ENCODE measurements around the gene ANKLE1.
"Not testable (repeated sequence)": the region's sequence is repeated elsewhere in the genome, so short reads cannot be mapped to it uniquely, and the experiment has no call there.

Gene ANKLE1

DNA sequence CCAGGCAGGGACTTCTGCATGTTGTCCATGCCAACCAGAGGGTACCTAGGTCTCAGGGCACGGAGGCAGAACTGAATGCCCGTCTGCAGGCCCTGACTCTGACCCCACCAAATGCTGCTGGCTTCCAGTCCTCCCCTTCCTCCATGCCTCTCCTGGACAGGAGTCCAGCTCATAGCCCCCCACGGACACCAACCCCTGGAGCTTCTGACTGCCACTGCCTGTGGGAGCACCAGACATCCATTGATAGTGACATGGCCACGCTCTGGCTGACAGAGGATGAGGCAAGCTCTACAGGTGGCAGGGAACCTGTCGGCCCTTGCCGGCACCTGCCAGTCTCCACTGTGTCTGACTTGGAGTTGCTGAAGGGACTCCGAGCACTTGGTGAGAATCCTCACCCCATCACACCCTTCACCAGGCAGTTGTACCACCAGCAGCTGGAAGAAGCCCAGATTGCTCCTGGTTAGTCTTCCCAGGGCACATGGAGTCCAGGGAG is 1.8 kb downstream of the ANKLE1 start:
- DNase-seq (ENCODE audit: low read depth): no peak

DNA sequence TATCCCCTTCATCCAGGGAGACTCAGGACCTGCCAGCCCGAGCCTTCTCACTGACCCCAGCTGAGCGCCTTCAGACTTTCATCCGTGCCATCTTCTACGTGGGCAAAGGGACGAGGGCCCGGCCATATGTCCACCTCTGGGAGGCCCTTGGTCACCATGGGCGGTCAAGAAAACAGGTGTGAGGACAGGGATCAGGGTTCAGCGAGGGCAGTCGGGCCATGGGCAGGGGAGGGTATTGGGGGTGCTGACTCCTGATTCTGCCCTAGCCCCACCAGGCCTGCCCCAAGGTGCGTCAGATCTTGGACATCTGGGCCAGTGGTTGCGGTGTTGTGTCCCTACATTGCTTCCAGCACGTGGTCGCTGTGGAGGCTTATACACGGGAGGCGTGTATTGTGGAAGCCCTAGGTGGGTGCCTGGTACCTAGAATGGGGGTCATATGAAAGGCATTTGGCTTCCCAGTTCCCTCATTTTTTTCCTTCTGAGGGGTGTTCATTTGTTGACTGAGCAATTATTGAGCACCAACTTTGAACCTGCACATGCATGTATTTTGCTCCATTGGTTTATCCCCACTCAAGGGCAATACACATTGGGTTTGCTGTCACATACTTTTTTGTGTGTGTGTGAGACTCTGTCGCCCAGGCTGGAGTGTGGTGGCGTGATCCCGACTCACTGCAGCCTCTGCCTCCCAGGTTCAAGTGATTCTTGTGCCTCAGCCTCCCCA is 3.9 kb downstream of the ANKLE1 start:
- no peak for DNase-seq (ENCODE audit: low read depth)

DNA sequence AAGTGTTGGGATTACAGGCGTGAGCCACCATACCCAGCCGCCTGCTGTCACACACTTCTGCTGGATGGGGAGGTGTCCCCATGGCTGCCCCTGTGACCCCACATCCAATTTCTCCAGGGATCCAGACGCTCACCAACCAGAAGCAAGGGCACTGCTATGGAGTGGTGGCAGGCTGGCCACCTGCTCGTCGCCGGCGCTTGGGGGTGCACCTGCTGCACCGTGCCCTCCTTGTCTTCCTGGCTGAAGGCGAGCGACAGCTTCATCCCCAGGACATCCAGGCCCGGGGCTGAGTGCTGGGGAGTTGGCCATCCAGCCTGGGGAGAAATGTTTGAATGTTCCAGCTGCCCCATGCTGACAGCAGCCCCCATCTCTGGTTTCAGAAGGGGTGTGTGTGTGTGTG is 4.6 kb downstream of the ANKLE1 start:
- no peak for DNase-seq (ENCODE audit: low read depth)

DNA sequence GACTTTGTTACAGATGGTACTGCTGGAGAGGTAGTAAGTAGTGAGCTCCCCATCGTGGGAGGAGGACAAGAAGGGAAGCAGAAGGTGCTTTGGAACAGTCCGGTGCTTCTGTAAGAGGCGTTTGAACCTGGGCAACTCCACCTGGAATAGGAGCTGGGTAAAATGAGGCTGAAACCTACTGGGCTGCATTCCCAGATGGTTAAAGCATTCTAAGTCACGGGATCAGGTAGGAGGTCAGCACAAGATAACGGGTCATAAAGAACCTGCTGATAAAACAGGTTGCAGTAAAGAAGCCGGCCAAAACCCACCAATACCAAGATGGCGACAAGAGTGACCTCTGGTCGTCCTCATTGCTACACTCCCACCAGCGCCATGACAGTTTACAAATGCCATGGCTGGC is 5.1 kb downstream of the ANKLE1 start:
- DNase-seq (ENCODE audit: low read depth): no peak

DNA sequence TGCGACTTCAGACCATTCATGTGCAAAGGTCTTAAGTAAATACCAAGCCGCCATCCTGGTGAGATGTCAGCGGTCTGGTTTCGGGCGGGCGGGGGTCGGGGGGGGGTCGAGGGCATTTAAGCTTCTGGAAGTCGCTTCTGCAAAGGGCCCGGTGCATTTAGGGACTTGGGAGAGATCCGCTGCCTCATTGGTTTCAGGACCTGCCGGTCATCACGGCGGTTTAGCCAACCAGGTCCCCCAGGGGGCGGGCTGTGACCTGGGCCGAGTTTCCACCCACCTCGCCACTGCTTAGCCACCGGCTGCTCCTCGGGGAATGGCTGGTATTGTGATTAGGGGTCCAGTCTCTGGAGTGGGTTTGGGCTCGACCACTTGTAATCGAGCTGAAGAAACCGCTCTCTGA is 7.8 kb downstream of the ANKLE1 start:
- no peak for DNase-seq (ENCODE audit: low read depth)

DNA sequence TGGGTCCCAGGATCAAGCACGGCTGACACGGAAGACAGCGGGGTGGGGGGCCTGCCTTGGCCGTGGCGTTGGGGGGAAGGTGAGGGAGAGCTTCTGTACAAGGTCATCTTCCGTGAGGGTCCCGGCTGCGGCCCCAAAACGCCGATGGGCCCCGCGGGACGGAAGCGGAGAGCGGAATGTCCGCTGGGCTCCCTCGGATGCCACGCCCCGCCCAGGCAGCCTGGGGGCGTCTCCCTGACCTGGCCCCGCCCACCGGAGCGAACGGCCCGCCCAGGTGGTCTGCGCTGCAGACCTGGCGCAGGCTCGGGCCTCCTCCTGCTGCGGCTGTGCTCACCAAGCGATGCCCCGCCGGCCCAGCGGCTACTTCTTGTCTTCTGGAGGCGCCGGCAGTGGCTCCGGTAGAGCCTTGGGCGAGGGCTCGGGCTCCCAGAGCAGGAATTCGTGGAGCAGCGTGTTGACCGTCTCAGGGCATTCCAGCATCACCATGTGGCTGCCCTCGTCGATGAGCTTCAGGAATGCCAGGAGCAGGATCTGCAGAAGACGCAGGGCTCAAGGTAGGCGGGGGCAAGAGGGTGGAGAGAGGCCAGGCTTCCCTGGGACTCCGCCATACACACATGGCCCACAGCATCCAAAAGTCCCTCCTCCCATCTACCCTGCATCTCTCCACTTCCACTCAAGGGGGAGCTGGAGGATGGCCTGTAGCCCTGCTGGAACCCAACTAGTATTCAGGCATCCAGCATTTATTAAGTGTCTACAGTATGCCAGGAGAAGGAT is 10.8 kb downstream of the ANKLE1 start:
- DNase-seq (ENCODE audit: low read depth): peak; percentile 69

DNA sequence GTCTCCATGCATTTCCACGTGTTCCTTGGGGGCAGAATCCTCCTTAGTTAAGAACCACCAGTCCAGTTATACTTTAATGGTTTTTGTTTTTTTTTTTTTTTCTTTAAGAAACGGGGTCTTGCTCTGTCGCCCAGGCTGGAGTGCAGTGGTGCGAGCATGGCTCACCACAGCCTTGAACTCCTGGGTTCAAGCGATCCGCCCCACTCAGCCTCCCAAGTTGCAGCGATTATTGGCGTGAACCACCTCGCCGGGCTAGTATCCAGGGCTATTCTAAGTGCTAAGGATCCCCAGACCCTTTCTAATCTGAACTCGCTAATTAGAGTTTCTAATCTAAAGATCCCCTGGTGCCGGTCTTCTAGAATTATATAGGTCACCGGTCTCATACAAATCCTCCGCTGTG is 11.9 kb downstream of the ANKLE1 start:
- no peak for DNase-seq (ENCODE audit: low read depth)

DNA sequence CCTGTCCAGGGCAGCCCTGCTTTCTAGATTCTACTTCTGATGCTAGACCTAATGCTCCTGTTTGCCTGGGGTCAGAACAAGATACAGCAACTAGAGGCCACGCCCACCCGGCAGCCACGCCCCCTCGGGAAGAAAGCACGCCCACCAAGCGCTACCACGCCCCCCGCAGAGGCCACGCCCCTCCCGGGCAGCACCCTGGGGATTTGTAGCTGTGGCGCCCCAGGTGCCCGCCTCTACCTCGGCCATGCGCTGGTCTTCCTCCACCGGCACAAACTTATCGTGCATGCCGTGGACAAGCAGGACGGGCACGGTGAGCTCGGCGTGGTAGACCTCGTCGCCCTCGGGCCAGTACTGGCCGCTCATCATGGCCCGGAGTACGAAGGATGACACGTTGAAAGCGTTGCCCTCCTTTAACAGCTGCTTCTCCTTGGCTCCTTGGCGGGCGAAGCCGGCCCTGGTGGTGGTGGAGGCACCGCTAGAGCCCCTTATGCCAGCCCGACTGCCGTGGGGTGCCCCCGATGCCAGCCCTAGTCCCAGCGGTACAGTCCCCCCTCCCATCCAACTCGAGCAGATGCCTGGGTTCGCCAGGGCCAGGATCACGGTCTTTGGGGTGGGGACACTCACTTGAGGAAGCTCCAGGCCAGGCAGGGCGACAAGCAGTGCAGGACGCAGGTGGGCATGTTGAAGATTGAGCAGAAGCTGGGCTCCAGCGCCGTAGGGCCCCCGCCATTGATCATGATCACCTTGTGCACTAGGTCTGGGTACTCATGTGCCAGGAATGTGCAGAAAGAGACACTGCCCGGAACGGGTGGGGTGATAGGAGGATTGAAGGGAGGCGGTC is 12.6 kb downstream of the ANKLE1 start:
- peak; percentile 35 for DNase-seq (ENCODE audit: low read depth)

DNA sequence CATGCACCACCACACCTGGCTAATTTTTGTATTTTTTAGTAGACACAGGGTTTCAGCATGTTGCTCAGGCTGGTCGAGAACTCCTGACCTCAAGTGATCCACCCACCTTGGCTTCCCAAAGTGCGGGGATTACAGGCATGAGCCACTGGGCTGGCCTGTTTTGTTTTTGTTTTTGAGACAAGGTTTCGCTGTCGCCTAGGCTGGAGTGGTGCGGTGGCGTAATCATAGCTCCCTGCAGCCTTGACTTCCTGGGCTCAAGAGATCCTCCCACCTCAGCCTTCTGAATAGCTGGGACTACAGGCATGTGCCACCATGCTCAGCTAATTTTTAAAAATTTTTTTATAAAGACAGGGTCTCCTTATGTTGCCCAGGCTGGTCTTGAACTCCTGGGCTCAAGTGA is 13.8 kb downstream of the ANKLE1 start:
- not testable (repeated sequence) for DNase-seq (ENCODE audit: low read depth)

DNA sequence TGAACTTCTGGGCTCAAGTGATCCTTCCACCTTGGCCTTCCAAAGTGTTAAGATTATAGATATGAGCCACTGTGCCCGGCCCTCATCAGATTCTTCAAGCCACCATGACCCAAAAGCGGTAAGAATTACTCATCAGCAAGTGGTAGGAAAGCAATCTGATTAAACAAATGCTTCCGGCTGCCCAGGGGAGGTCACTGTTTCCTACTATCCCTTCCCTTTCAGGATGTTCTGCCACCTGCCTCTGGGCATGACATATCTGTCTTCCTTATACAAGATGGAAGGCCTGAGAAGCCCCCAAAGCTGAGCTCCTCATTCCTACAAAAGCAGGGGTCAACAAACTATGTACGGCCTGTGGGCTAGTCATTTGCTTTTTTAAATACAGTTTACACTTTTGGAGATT is 14.6 kb downstream of the ANKLE1 start:
- DNase-seq (ENCODE audit: low read depth): no peak

DNA sequence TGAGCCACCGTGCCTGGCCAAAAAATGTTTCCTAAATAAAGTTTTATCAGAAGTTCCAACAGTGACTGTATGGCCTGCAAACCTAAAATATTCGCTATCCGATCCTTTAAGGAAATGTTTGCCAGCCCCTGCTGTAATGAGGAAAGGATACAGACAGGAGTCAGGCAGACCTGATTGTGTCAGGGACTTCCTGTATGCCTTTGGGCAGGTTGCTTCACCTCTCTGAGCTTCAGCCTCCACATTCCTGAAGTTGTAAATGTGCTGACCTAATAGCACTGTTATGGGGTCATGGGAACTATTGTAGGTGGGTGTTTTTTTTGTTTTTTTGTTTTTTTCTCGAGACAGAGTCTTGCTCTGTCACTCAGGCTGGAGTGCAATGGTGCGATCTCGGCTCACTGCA is 15.3 kb downstream of the ANKLE1 start:
- no peak for DNase-seq (ENCODE audit: low read depth)

DNA sequence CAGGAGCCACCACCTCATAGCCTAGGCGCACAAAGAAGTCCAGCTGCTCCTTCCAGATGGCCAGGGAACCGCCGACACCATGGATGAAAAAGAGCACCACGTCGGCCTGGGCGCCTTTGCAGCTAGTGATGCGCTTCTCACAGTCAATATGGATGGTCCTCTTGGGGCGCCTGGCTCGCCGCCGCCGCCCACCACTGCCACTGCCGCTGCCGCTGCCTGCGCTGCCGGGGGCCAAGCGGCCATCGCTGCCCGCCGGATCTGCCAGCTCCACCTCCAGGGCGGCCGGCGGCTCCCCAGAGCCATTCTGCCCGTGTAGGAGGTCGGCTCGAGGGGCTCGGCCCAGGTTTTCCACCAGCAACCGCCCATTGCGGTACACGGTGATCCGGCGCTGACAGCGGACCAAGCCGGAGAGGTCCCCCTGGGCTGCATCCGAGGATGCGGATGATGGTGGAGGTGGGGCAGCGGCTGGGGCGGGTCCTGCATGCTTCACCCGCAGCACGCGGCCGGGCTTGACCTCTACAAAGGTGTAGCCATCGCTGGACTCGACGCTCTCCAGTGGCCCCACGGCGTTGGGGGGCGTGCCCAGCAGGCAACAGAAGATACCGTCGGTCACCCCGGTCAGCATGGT is 19.4 kb downstream of the ANKLE1 start:
- no peak for DNase-seq (ENCODE audit: low read depth)

DNA sequence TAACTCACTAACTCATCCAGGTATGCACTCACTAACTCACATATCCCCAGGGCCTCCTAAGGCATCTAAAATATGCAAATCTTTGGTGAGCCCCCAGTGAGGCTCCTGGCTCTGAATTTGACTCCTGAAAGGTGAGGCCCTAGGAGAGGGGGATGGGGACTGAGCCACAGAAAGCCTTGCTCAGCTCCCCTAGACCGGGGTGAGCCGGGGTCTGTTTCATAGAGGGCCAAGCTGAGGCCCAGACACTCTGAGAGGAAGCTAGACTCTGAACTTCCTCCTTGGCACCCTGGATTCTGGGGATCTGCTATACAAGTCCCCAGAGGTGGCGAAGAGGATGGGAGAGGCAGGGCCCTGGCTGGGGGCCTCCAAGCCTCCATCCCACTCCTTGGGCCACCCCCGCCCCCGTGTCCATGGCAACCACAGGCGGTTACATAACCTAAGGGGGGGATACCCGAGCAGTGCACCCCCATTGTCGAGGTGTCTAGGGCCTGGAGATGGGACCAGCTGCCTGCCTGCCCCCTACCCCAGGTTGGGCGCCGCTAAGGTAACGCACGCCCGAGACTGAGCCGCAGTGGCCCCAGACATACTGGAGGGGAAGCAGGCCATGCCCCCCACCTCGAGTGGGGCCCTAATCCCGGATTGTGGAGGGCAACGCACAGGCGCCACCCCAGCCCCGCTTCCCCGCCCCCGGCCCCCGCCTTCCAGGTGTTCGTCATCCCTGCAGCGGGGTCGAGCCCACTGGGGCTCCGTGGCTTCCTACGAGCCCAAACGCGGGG is 20.9 kb downstream of the ANKLE1 start:
- no peak for DNase-seq (ENCODE audit: low read depth)

DNA sequence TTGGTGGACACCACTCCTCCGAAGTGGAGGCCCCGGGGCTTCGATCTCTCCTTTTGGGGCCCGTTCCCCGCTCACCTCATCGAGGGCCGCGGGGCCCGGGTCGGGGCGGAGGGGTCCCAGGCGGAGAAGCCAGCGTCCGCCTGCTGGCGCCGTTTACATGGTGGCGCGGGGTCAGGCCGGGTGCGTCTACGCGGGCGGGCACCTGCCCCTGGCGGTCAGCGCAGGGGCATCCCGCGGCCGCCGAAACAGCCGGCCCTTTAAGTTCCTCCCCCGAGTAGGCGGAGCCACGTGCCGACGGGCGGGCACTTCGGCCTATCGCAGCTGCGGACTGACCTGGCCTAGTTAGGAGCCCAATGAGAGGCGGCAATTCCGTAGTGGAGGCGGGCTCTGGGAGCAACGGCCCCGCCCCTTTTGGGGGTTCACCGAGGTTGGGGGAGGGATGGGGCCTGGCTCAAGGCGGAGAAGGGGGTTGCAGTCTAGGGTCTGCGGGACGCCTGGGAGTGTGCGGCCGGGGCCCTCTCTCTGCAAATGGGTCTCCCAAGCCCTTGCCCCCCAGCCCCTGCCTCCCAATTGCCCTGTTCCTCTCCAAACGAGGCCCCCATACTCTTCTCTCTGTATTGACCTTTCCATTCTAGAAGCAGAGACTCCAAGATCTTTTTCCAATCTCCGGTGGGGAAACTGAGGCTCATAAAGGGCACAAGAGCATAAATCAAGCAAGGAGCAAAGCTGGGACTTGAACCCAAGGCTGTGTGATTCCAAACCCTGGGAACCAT is 21.7 kb downstream of the ANKLE1 start, which contains the start of gene ABHD8:
ABHD8 (minus strand) TSS at position 259 of the 773 bp plus-strand sequence. CDS start 1,809 bp downstream, outside the sequence.
- DNase-seq (ENCODE audit: low read depth): peak; percentile 91

DNA sequence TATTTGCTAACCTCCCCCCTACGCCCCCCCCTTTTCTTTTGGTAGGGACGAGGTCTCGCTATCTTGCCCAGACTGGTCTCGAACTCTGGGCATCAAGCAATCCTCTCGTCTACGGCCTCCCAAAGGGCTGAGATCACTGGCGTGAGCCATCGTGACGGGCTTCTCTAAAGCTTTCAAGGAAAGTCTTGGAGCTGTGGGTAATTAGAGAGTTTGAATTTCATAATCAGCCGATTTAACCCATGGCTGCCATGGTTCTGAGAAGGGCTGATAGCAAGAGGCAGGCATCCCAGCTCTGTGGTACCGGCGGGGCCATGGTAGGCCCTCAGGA is 22.2 kb downstream of the ANKLE1 start:
- DNase-seq (ENCODE audit: low read depth): no peak

DNA sequence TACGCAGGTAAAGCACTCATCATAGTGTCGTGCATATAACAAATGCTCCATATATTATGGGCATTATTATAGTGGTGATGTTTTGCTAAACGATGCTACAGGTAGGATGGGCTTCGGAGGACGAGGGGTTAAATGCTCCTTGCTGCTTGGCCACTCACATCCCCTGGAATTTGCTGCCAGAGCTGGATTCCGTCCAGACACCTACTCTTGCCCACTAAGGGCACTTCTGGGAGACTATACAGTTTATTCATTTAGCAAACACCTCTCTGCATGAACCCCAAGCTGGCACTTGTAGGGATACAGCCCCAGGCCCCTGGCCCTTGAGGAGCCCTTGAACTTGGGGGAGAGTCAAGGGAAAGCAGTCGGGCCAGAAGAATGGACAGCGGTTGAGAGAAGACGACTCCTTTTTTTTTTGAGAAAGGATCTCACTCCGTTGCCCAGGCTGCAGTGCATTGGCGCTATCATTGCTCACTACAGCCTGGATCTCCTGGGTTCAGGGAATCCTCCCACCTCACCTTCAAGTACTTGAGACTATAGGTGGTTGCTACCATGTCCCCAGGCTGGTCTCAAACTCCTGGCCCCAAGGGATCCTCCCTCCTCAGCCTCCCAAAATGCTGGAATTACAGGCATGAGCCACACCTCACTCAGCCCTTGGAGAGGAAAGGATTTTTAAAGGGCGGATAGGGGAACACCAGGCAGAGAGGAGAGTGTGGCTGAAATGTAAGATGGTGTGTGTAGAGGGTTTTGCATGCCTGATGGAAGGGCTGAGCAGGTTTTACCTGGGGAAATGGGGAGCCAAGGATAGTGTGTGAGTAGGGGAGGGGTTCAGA is 22.9 kb downstream of the ANKLE1 start:
- DNase-seq (ENCODE audit: low read depth): no peak

DNA sequence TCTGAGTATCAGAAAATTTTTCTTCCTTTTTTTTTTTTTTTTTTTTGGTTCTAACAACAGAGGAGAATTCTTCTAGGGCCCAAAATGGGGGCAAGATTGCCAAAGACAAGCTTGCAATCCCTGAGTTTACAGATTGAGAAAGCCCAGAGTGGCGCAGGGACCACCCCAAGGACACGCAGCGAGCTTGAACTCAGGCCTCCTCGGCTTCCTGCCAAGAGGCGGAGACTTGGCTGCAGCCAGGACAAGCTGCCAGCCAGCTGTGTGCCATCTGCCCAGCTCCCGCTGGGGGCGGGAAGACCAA is 23.5 kb downstream of the ANKLE1 start:
- DNase-seq (ENCODE audit: low read depth): no peak

DNA sequence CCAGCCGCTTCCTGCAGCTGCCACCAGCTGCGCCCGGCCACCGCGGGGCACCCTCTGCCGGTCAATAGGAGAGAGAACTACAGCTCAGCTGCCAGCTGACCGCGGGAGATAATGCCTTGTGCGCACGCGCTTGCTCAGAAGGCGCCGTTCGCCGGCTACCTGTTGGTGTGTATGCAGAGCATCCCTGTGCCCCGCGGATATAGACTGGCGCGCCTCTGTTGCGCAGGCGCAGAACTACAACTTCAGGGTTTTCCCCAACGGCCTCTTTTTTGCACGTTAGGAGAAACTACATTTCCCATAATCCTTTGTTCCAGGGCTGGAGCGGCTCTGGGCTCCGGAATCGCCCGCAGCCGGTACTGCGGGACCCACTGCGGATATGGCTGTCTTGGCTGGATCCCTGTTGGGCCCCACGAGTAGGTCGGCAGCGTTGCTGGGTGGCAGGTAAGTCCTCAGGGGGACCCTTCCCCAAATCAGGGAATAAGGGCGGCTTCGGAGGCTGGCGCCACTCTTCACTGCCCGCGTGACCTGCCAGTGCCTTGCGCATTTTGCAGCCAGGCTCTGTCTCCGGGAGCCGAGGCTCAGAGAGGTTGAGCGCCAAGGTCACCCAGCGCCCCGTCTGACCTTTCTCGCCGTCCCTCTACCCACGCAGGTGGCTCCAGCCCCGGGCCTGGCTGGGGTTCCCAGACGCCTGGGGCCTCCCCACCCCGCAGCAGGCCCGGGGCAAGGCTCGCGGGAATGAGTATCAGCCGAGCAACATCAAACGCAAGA is 24.0 kb downstream of the ANKLE1 start, which contains the start of gene MRPL34:
MRPL34 (plus strand) TSS at position 356 of the 768 bp plus-strand sequence; CDS start at position 377, 21 bp downstream.
- DNase-seq (ENCODE audit: low read depth): peak; percentile 87

DNA sequence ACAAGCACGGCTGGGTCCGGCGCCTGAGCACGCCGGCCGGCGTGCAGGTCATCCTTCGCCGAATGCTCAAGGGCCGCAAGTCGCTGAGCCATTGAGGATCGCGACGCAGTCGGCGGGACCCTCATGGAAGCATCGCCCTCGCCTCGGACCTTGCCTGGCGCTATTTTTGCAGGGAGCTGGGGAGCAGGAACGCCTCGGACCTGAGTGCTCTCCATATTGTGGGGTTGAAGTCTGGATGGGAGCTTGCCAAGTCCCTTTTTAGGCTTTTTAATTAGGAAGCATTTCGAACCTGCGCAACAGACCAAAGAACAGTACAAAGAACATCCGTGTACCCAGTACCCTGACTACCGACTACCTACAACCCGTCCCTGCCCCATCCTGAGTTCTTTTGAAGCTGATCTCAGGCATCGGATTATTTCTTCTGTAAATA is 24.6 kb downstream of the ANKLE1 start:
- no peak for DNase-seq (ENCODE audit: low read depth)
